ENCODE data around the gene SSTR4.

DNA sequence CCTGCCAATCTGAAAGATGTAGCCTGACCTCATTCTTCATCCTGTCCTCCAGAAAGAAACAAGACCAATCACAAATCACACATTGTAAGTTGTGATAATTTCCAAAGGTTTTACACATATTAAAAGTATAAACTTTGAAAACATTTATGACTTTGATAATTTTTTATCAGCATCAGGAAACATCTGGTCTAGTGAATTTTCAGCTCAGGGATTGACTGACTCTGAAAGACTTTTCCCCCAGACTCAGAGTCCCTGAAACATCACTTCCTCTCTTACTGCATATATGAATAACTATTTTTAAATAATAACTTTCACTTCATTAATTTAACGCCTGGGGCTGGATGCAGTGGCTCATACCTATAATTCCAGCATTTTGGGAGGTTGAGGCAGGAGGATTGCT lies 48.5 kb upstream of the SSTR4 start:
- TF ChIP-seq, protein P1, sequence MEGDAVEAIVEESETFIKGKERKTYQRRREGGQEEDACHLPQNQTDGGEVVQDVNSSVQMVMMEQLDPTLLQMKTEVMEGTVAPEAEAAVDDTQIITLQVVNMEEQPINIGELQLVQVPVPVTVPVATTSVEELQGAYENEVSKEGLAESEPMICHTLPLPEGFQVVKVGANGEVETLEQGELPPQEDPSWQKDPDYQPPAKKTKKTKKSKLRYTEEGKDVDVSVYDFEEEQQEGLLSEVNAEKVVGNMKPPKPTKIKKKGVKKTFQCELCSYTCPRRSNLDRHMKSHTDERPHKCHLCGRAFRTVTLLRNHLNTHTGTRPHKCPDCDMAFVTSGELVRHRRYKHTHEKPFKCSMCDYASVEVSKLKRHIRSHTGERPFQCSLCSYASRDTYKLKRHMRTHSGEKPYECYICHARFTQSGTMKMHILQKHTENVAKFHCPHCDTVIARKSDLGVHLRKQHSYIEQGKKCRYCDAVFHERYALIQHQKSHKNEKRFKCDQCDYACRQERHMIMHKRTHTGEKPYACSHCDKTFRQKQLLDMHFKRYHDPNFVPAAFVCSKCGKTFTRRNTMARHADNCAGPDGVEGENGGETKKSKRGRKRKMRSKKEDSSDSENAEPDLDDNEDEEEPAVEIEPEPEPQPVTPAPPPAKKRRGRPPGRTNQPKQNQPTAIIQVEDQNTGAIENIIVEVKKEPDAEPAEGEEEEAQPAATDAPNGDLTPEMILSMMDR (IDR thresholded peaks at IDR 0.05) = no peak
- TF ChIP-seq POLR2A (IDR thresholded peaks at IDR 0.05) (no peak), POLR2AphosphoS5 (IDR thresholded peaks at IDR 0.05) (no peak)
